B cell (primary cell): Measurements from ENCODE around the gene ABCA4.

Source experiments
- CTCF ChIP-seq: fragments of 200-600 bp; IDR thresholded peaks from one replicate; pipeline ENCODE4 v1.8.0; 2022; ENCODE audit warnings: antibody characterized with exemption, mild to moderate bottlenecking
- EZH2 ChIP-seq: IDR thresholded peaks from 2 replicates; pipeline ENCODE4 v1.6.1; 2012; ENCODE audit warnings: borderline replicate concordance, low read depth, mild to moderate bottlenecking, moderate library complexity, low read length; ENCODE audit not compliant: insufficient read depth, poor library complexity, severe bottlenecking

DNA sequence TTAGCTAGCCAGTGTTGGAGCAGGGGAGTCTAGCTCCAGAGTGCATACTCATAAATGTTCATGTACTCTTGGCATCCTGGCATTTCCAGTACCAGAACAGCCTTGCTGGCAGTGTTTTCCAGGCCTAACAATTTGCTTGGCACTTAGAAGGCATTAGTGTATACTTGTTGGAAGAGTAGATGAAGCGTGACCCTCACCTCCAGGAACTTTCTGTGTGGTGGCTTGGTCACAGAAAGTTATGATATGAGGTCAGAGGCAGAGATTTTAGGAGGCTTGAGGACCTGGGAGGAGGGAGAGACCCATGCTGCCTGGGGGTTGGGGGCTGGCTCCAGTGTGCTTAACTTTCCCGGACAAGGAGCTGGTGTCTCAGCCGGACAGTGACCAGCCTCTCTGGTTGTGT is 159.0 kb downstream of the ABCA4 start:
- TF ChIP-seq CTCF (no peak), EZH2 (no peak)
